Peyer's patch (tissue), 4 donors: ENCODE results near the gene FOXC2.

Source experiments
- CTCF ChIP-seq, 6 experiments: fragments of 450-650 bp in 4 of 6; fragments of 200-600 bp in 2 of 6; sonication (generic) in 1 of 6; IDR thresholded peaks; one replicate each; pipeline ENCODE4 v1.5.1; 2017 to 2019; ENCODE audit warnings: antibody characterized with exemption in 6 of 6, mild to moderate bottlenecking in 3 of 6, moderate library complexity in 1 of 6
- POLR2A ChIP-seq, 2 donors: fragments of 450-650 bp; IDR thresholded peaks; one replicate each; pipeline ENCODE4 v1.5.1; 2017; ENCODE audit warnings: antibody characterized with exemption in 2 of 2, mild to moderate bottlenecking in 2 of 2, moderate library complexity in 2 of 2

DNA sequence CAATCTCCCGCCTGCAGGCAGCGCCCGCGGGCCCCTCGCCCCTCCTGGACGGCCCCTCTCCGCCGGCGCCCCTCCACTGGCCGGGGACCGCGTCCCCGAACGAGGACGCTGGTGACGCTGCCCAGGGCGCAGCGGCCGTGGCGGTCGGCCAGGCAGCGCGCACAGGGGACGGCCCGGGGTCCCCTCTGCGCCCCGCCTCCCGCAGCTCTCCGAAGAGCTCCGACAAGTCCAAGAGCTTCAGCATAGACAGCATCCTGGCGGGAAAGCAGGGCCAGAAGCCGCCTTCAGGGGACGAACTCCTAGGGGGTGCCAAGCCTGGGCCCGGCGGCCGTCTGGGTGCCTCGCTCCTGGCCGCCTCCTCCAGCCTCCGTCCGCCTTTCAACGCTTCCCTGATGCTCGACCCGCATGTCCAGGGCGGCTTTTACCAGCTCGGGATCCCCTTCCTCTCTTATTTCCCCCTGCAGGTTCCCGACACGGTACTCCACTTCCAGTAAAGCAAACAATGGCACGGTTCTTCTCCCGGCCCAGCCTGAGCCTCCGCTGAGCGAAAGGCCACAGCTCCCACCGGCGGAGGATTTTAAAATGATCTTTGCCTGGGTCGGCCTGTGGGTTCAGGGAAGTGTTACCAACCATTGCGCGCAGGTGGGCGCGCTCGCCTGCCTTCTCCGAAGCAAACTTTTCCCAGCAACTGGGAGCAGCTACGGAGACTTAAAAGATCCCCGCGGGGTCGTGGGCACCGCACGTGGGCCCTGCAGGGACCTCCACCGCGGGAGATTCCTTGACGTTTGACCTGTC is 12.8 kb downstream of the FOXC2 start:
- TF ChIP-seq CTCF (IDR thresholded peaks at IDR 0.05) = no peak
- TF ChIP-seq POLR2A (IDR thresholded peaks at IDR 0.05) = no peak
